IMR-90 (cell line): ENCODE measurements around the gene RRP36. TPM values are rescaled to one million over a fixed set of nuclear protein-coding genes. Genes with fewer than 3 reads are reported as not detected.

Experiments
- ATAC-seq: fragments of 200-7000 bp; cut with Tn5 transposase; 2 replicates; pipeline ENCODE4 v1.9.1; 2020; ENCODE audit warnings: low read depth, mild to moderate bottlenecking, moderate library complexity
- BruUV-seq: library from RNA; stranded (reverse); fragments of 400-500 nt; replicated peaks from 2 replicates; lab custom pipeline; 2021; lab: Mats Ljungman, UMichigan
- CTCF ChIA-PET: fragments of 300-600 bp; formaldehyde crosslinking; extraction: SDS; loops from one replicate; lab custom pipeline; 2021; ENCODE audit warnings: antibody characterized with exemption; lab: Yijun Ruan, JAX
- POLR2A ChIA-PET: fragments of 300-600 bp; sonication (Branson Sonifier 250); formaldehyde crosslinking; loops from one replicate; lab custom pipeline; 2022; ENCODE audit warnings: antibody characterized with exemption; ENCODE audit not compliant: unreplicated experiment; lab: Charles Lee
- DNase-seq: peaks from one replicate; pipeline ENCODE4 v3.0.0; 2013
- H2AFZ ChIP-seq: replicated peaks from 2 replicates; pipeline ENCODE3; 2013; ENCODE audit warnings: low read length, mild to moderate bottlenecking; ENCODE audit not compliant: poor library complexity
- H2AK5ac ChIP-seq: 2 replicates; pipeline ENCODE4 v1.6.1; 2013; ENCODE audit warnings: low read depth, low read length, inconsistent platforms
- H2AK9ac ChIP-seq: replicated peaks from 2 replicates; pipeline ENCODE3; 2013; ENCODE audit warnings: mild to moderate bottlenecking, low read depth, low read length, moderate library complexity; ENCODE audit not compliant: poor library complexity
- H2BK120ac ChIP-seq: 2 replicates; pipeline ENCODE4 v1.6.1; 2013; ENCODE audit warnings: low read depth, low read length, inconsistent platforms
- H2BK15ac ChIP-seq: 3 replicates; pipeline ENCODE4 v1.6.1; 2013; ENCODE audit warnings: low read depth, low read length, inconsistent platforms
- H2BK20ac ChIP-seq: 2 replicates; pipeline ENCODE4 v1.6.1; 2013; ENCODE audit warnings: low read depth, mild to moderate bottlenecking, inconsistent platforms, low read length, moderate library complexity
- H2BK5ac ChIP-seq: 2 replicates; pipeline ENCODE4 v1.6.1; 2013; ENCODE audit warnings: mild to moderate bottlenecking, low read depth, low read length, inconsistent platforms; ENCODE audit not compliant: poor library complexity, severe bottlenecking
- H3K14ac ChIP-seq: replicated peaks from 2 replicates; pipeline ENCODE4 v1.6.1; 2013; ENCODE audit warnings: low read depth, low read length, inconsistent platforms
- H3K18ac ChIP-seq: 2 replicates; pipeline ENCODE4 v1.6.1; 2013; ENCODE audit warnings: low read depth, low read length, control low read depth
- H3K23ac ChIP-seq: 2 replicates; pipeline ENCODE4 v1.6.1; 2013; ENCODE audit warnings: low read depth, low read length, inconsistent platforms
- H3K27ac ChIP-seq: 2 replicates; pipeline ENCODE4 v1.5.1; 2013; ENCODE audit warnings: mild to moderate bottlenecking, control low read depth, low read length; ENCODE audit not compliant: insufficient read depth
- H3K27me3 ChIP-seq: 2 replicates; pipeline ENCODE4 v1.6.1; 2013; ENCODE audit warnings: low read length; ENCODE audit not compliant: control insufficient read depth, insufficient read depth
- H3K36me3 ChIP-seq: 2 replicates; pipeline ENCODE4 v1.6.1; 2013; ENCODE audit warnings: low read length, mixed read lengths; ENCODE audit not compliant: control insufficient read depth, insufficient read depth
- H3K4ac ChIP-seq: 2 replicates; pipeline ENCODE4 v1.6.1; 2013; ENCODE audit warnings: low read depth, low read length, inconsistent platforms
- H3K4me1 ChIP-seq: 2 replicates; pipeline ENCODE4 v1.6.1; 2013; ENCODE audit warnings: low read length, mixed read lengths; ENCODE audit not compliant: control insufficient read depth, insufficient read depth
- H3K4me2 ChIP-seq: 2 replicates; pipeline ENCODE4 v1.6.1; 2013; ENCODE audit warnings: low read depth, mild to moderate bottlenecking, control low read depth, low read length, moderate library complexity
- H3K4me3 ChIP-seq: 2 replicates; pipeline ENCODE4 v1.5.1; 2013; ENCODE audit warnings: low read depth, mild to moderate bottlenecking, control low read depth, low read length, moderate library complexity; ENCODE audit not compliant: insufficient read depth
- H3K56ac ChIP-seq: 2 replicates; pipeline ENCODE4 v1.6.1; 2013; ENCODE audit warnings: low read length, inconsistent platforms; ENCODE audit not compliant: insufficient read depth; ENCODE audit errors: extremely low read depth
- H3K79me1 ChIP-seq, 2 experiments: 2 replicates each; pipeline ENCODE4 v1.6.1; 2013; ENCODE audit warnings: low read length in 2 of 2, inconsistent platforms in 1 of 2, low read depth in 1 of 2
- H3K9ac ChIP-seq: 2 replicates; pipeline ENCODE4 v1.6.1; 2013; ENCODE audit warnings: low read depth, low read length, control low read depth
- H3K9me1 ChIP-seq: 2 replicates; pipeline ENCODE4 v1.6.1; 2013; ENCODE audit warnings: low read length, inconsistent platforms; ENCODE audit not compliant: insufficient read depth
- H3K9me3 ChIP-seq: 2 replicates; pipeline ENCODE4 v1.6.1; 2013; ENCODE audit warnings: low read length; ENCODE audit not compliant: control insufficient read depth, insufficient read depth
- H4K20me1 ChIP-seq: 2 replicates; pipeline ENCODE4 v1.6.1; 2013; ENCODE audit warnings: low read length, inconsistent platforms; ENCODE audit not compliant: insufficient read depth
- H4K5ac ChIP-seq: 2 replicates; pipeline ENCODE4 v1.6.1; 2013; ENCODE audit warnings: mild to moderate bottlenecking, low read depth, low read length, control low read depth
- H4K8ac ChIP-seq, 2 experiments: 2 replicates each; pipeline ENCODE4 v1.6.1; 2013; ENCODE audit warnings: low read depth in 2 of 2, low read length in 2 of 2, control low read depth in 1 of 2, inconsistent platforms in 1 of 2
- H4K91ac ChIP-seq: 2 replicates; pipeline ENCODE4 v1.6.1; 2013; ENCODE audit warnings: low read depth, low read length, inconsistent platforms; ENCODE audit not compliant: insufficient read depth
- MAFK ChIP-seq: IDR thresholded peaks from 2 replicates; pipeline ENCODE4 v1.6.1; 2012; ENCODE audit warnings: low read depth, low read length, improper control_type of control experiment
- WGBS, 2 experiments: methylation state at CpG; one replicate each; pipeline versions ENCODE4 v1.1.5 to v1.1.7; 2013; ENCODE audit warnings: missing lambda C conversion rate in 2 of 2; ENCODE audit not compliant: insufficient read length in 1 of 2; ENCODE audit errors: extremely low coverage in 2 of 2; 5-methylcytosine and 5-hydroxymethylcytosine counted together
- dilution Hi-C: fragments of 300-500 bp; cut with HindIII; formaldehyde crosslinking; loops from one replicate; pipeline ENCODE4 v1.14.3; 2018; ENCODE audit warnings: low sequenced_read_pairs; ENCODE audit not compliant: unreplicated experiment
- in situ Hi-C: fragments of 300-500 bp; cut with MboI; formaldehyde crosslinking; loops from 3 replicates; pipeline ENCODE4 v1.14.3; 2019; ENCODE audit warnings: low sequenced_read_pairs, inconsistent platforms, mixed read lengths
- intact Hi-C: fragments of 100-400 bp; cut with micrococcal nuclease; formaldehyde crosslinking; loops from 2 replicates; pipeline ENCODE4 v1.10.0; 2022
- polyA plus RNA-seq, 3 experiments: library from polyadenylated mRNA; depleted of rRNA; stranded (reverse); fragments of >200 nt; gene quantifications; 2 replicates each; pipeline ENCODE4 v1.2.3, GENCODE V29; 2012; ENCODE audit warnings: low replicate concordance in 1 of 3
- total RNA-seq: library from RNA; depleted of rRNA; stranded (reverse); fragments of >200 nt; gene quantifications from 2 replicates; pipeline ENCODE4 v1.2.3, GENCODE V29; 2012

RRP36 gene
- total and polyA plus RNA-seq, 2 of the 4 experiments (the other 2 are of a cell fraction): 54.3 to 106 TPM

- Histone ChIP-seq H2BK5ac (peak overlapping the region; percentile 95), H4K5ac (peak overlapping the region; percentile 84), H3K4me1 (peaks cover 9% of the 10 kb centered on the region; the same call in 1 of the 2 replicates), H4K91ac (peak overlapping the region; percentile 91), H4K20me1 (no peaks in the 10 kb centered on the region), H3K9me1 (peaks cover 4% of the 10 kb centered on the region; the same call in 1 of the 2 replicates), H2BK15ac (no peak overlapping the region; the same call in 2 of the 3 replicates), H3K27me3 (no peaks in the 10 kb centered on the region), H3K36me3 (peaks cover 19% of the 10 kb centered on the region), H3K18ac (peak overlapping the region; percentile 28), H2BK20ac (peak overlapping the region; percentile 29), H2AFZ (peak overlapping the region; percentile 92), H3K9me3 (no peaks in the 10 kb centered on the region), H3K23ac (peak overlapping the region; percentile 49), H3K79me1 (peaks cover 17 to 35% of the 10 kb centered on the region in 2 experiments), H3K9ac (peak overlapping the region; percentile 91), H3K4me2 (peak overlapping the region; percentile 93), H3K14ac (peak overlapping the region; percentile 100), H2AK5ac (peak overlapping the region; percentile 92), H4K8ac (peak overlapping the region; percentile 69 to 97), H2BK120ac (peak overlapping the region; percentile 64), H3K56ac (no peak overlapping the region), H3K27ac (peak overlapping the region; percentile 93), H2AK9ac (peak overlapping the region; percentile 94), H3K4ac (peak overlapping the region; percentile 96), H3K4me3 (peak overlapping the region; percentile 53)
- intact Hi-C loops: no loop called here
- in situ Hi-C loops: no loop called here
- no peak for TF ChIP-seq MAFK
- WGBS, 2 experiments: 100% methylated on average over 1 of the region's 15 CpGs; no CpG with 5 or more reads in 1 of the 2 experiments
- POLR2A ChIA-PET: no interaction called here
- ATAC-seq: no peak
- CTCF ChIA-PET: interaction anchor here (1.4 kb wide), 1 partner anchor 84 kb away, joined by 6 read pairs; no protein-coding TSS in a partner anchor
- no TSS peak for BruUV-seq
- DNase-seq: no peak
- dilution Hi-C loops: no loop called here
These were observed 38.8 kb downstream of the RRP36 start for GRCh38 chr6:43060034-43060754.
